Breast epithelium (tissue), 3 donors: ENCODE results near the gene SLC26A2.

Experiments
- POLR2AphosphoS5 ChIP-seq, 3 donors: sonication (generic); formaldehyde crosslinking; IDR thresholded peaks; one replicate each; pipeline ENCODE4 v1.6.1; 2017; ENCODE audit warnings: antibody characterized with exemption in 3 of 3
- TF ChIP-seq, protein P1 (sequence below), 3 donors: fragments of 450-650 bp; IDR thresholded peaks; one replicate each; pipeline ENCODE4 v1.5.1; 2016 to 2017; ENCODE audit warnings: antibody characterized with exemption in 3 of 3, mild to moderate bottlenecking in 3 of 3, moderate library complexity in 3 of 3

DNA sequence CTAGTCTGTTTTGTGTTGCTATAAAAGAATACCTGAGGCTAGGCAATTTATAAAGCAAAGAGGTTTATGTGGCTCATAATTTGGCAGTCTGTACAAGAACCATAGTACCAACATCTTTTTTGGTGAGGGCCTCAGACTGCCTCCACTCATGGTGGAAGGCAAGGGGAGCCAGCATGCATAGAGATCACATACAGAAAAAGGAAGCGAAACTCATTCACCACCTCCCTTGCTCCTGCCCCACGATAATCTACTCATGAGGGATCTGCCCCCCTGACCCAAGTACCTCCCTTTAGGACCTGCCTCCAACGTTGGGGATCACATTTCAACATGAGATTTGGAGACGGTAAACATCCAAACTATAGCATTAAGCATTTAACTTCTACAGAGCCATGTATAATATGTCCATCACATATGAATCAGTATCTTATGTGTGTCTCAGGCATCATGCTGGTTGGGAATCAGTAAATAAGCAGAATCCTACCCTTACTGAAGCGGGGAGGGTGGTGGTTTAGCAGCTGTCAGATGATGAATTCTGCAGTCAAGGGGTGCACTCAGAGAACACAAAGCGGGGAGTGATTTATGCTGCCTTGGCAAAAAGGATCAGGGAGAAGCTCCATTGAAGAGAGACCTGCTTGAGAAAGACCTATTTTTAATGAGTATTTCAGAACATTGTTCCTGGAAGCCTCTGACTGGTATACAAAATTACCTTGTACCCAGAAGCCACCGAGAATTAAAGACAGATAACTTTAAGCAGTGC is 74.8 kb downstream of the SLC26A2 start:
- TF ChIP-seq, protein P1, sequence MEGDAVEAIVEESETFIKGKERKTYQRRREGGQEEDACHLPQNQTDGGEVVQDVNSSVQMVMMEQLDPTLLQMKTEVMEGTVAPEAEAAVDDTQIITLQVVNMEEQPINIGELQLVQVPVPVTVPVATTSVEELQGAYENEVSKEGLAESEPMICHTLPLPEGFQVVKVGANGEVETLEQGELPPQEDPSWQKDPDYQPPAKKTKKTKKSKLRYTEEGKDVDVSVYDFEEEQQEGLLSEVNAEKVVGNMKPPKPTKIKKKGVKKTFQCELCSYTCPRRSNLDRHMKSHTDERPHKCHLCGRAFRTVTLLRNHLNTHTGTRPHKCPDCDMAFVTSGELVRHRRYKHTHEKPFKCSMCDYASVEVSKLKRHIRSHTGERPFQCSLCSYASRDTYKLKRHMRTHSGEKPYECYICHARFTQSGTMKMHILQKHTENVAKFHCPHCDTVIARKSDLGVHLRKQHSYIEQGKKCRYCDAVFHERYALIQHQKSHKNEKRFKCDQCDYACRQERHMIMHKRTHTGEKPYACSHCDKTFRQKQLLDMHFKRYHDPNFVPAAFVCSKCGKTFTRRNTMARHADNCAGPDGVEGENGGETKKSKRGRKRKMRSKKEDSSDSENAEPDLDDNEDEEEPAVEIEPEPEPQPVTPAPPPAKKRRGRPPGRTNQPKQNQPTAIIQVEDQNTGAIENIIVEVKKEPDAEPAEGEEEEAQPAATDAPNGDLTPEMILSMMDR (IDR thresholded peaks at IDR 0.05), result no peak
- no peak for TF ChIP-seq POLR2AphosphoS5 (IDR thresholded peaks at IDR 0.05)
